HEK293T (cell line): Measurements from ENCODE around the gene TLNRD1.

Source experiments
- ARNT ChIP-seq: fragments of 450-650 bp; IDR thresholded peaks from 2 replicates; pipeline ENCODE4 v1.6.1; 2017; ENCODE audit warnings: mild to moderate bottlenecking
- BHLHE40 ChIP-seq: fragments of 450-650 bp; IDR thresholded peaks from 2 replicates; pipeline ENCODE4 v1.6.1; 2016; ENCODE audit warnings: mild to moderate bottlenecking, moderate library complexity, borderline replicate concordance
- ELF4 ChIP-seq: fragments of 450-650 bp; IDR thresholded peaks from 2 replicates; pipeline ENCODE4 v1.6.1; 2017; ENCODE audit warnings: antibody characterized with exemption
- FOXA1 ChIP-seq: fragments of 450-650 bp; IDR thresholded peaks from 2 replicates; pipeline ENCODE4 v1.6.1; 2016; ENCODE audit warnings: mild to moderate bottlenecking
- FOXK2 ChIP-seq: fragments of 450-650 bp; IDR thresholded peaks from 2 replicates; pipeline ENCODE4 v1.6.1; 2016; ENCODE audit warnings: mild to moderate bottlenecking
- FOXM1 ChIP-seq: fragments of 450-650 bp; IDR thresholded peaks from 2 replicates; pipeline ENCODE4 v1.6.1; 2017; ENCODE audit warnings: mild to moderate bottlenecking, borderline replicate concordance
- HDGF ChIP-seq: fragments of 450-650 bp; IDR thresholded peaks from 2 replicates; pipeline ENCODE4 v1.6.1; 2017; ENCODE audit warnings: antibody characterized with exemption, borderline replicate concordance
- LEF1 ChIP-seq: fragments of 450-650 bp; IDR thresholded peaks from 2 replicates; pipeline ENCODE4 v1.6.1; 2017; ENCODE audit warnings: mild to moderate bottlenecking, borderline replicate concordance
- PKNOX1 ChIP-seq: fragments of 450-650 bp; IDR thresholded peaks from 2 replicates; pipeline ENCODE4 v1.6.1; 2016
- TARDBP ChIP-seq: fragments of 450-650 bp; IDR thresholded peaks from 2 replicates; pipeline ENCODE4 v1.6.1; 2016
- ZNF384 ChIP-seq: fragments of 450-650 bp; IDR thresholded peaks from 2 replicates; pipeline ENCODE4 v1.6.1; 2016

GRCh38 chr15:81012588-81012987, 11.9 kb downstream of the TLNRD1 start:
- TF ChIP-seq ELF4 (no peak), FOXK2 (no peak), ARNT (no peak), TARDBP (no peak), PKNOX1 (no peak), FOXM1 (no peak), LEF1 (no peak), HDGF (no peak), BHLHE40 (no peak), FOXA1 (no peak), ZNF384 (no peak)
